H1 (cell line): ENCODE measurements around the gene IRAK4. TPM values are rescaled to one million over a fixed set of nuclear protein-coding genes. Genes with fewer than 3 reads are reported as not detected.

Experiments used
- CTCF ChIA-PET: fragments of 300-600 bp; sonication (Branson Sonifier 250); formaldehyde crosslinking; loops from one replicate; lab custom pipeline; 2021; ENCODE audit not compliant: partially characterized antibody; lab: Charles Lee
- POLR2A ChIA-PET: fragments of 300-600 bp; sonication (Branson Sonifier 250); formaldehyde crosslinking; loops from one replicate; lab custom pipeline; 2021; ENCODE audit warnings: inconsistent platforms; ENCODE audit not compliant: partially characterized antibody; lab: Charles Lee
- DNase-seq, 2 experiments: peaks; one replicate each; pipeline versions ENCODE4 v3.0.0 to v3.0.0-alpha.2; 2010 to 2022; ENCODE audit warnings: low spot score in 2 of 2, low read depth in 1 of 2, mixed read lengths in 1 of 2
- FAIRE-seq: peaks from 2 replicates; lab custom pipeline; 2011; peaks lifted over from hg19 to GRCh38; lab: Jason Lieb, UNC
- H2AFZ ChIP-seq: 2 replicates; pipeline ENCODE4 v1.8.1; 2012; ENCODE audit warnings: low read length, inconsistent platforms
- H2AK5ac ChIP-seq: 2 replicates; pipeline ENCODE4 v1.6.1; 2013; ENCODE audit warnings: low read depth, low read length
- H2BK120ac ChIP-seq: replicated peaks from 2 replicates; pipeline ENCODE3; 2013; ENCODE audit warnings: low read depth, low read length, inconsistent platforms
- H2BK12ac ChIP-seq: 2 replicates; pipeline ENCODE4 v1.6.1; 2013; ENCODE audit warnings: low read depth, low read length
- H2BK15ac ChIP-seq: 2 replicates; pipeline ENCODE4 v1.6.1; 2013; ENCODE audit warnings: low read length
- H2BK20ac ChIP-seq: 2 replicates; pipeline ENCODE4 v1.6.1; 2013; ENCODE audit warnings: low read length
- H2BK5ac ChIP-seq: 2 replicates; pipeline ENCODE4 v1.6.1; 2013; ENCODE audit warnings: low read depth, low read length
- H3K14ac ChIP-seq: 2 replicates; pipeline ENCODE4 v1.6.1; 2013; ENCODE audit warnings: inconsistent platforms; ENCODE audit not compliant: insufficient read length
- H3K18ac ChIP-seq: 2 replicates; pipeline ENCODE4 v1.6.1; 2013; ENCODE audit warnings: low read length; ENCODE audit errors: extremely low read depth
- H3K23ac ChIP-seq: 2 replicates; pipeline ENCODE4 v1.6.1; 2013; ENCODE audit warnings: inconsistent platforms; ENCODE audit not compliant: insufficient read length
- H3K23me2 ChIP-seq: 2 replicates; pipeline ENCODE4 v1.6.1; 2013; ENCODE audit warnings: low read depth, low read length
- H3K27ac ChIP-seq: 2 replicates; pipeline ENCODE4 v1.6.1; 2011; ENCODE audit warnings: low read depth, low read length, inconsistent platforms
- H3K27me3 ChIP-seq, 4 experiments: replicated peaks in 1 of 4; 1 replicate in 1 of 4; 2 replicates in 3 of 4; pipeline versions ENCODE4 v1.6.1 to v1.8.1; 2011 to 2013; ENCODE audit warnings: low read length in 3 of 4, mild to moderate bottlenecking in 3 of 4, inconsistent platforms in 2 of 4, mixed read lengths in 2 of 4, moderate library complexity in 1 of 4; ENCODE audit not compliant: control insufficient read depth in 3 of 4, insufficient read depth in 3 of 4; ENCODE audit errors: extremely low read depth in 1 of 4
- H3K36me3 ChIP-seq, 4 experiments: 2 replicates each; pipeline versions ENCODE4 v1.6.1 to v1.8.1; 2011 to 2013; ENCODE audit warnings: mild to moderate bottlenecking in 4 of 4, low read length in 3 of 4, moderate library complexity in 2 of 4, control low read depth in 1 of 4, inconsistent platforms in 1 of 4; ENCODE audit not compliant: insufficient read depth in 4 of 4, control insufficient read depth in 2 of 4
- H3K4ac ChIP-seq: replicated peaks from 2 replicates; pipeline ENCODE3; 2013; ENCODE audit warnings: low read length, low read depth, mixed read lengths, inconsistent platforms; ENCODE audit not compliant: insufficient read length
- H3K4me1 ChIP-seq, 4 experiments: replicated peaks in 1 of 4; 1 replicate in 1 of 4; 2 replicates in 3 of 4; pipeline versions ENCODE4 v1.6.1 to v1.8.1; 2011 to 2013; ENCODE audit warnings: low read length in 3 of 4, inconsistent platforms in 2 of 4, mixed read lengths in 1 of 4; ENCODE audit not compliant: insufficient read depth in 4 of 4, control insufficient read depth in 3 of 4
- H3K4me2 ChIP-seq, 2 experiments: 2 replicates each; pipeline versions ENCODE4 v1.6.1 to v1.8.1; 2011 to 2013; ENCODE audit warnings: low read depth in 2 of 2, low read length in 2 of 2, control low read depth in 1 of 2, inconsistent platforms in 1 of 2, mild to moderate bottlenecking in 1 of 2; ENCODE audit not compliant: insufficient read depth in 1 of 2
- H3K4me3 ChIP-seq, 4 experiments: fragments of 200-600, 300-600 bp in 1 of 4; sonication (generic), shearing (Covaris generic), sonication (Bioruptor Twin) in 1 of 4; 2 replicates each; pipeline versions ENCODE4 v1.5.1 to v1.8.1; 2011 to 2016; ENCODE audit warnings: low read length in 4 of 4, low read depth in 3 of 4, control low read depth in 2 of 4, inconsistent platforms in 2 of 4, mild to moderate bottlenecking in 2 of 4, mixed read lengths in 1 of 4, moderate library complexity in 1 of 4; ENCODE audit not compliant: insufficient read depth in 2 of 4; ENCODE audit errors: extremely low read depth in 1 of 4
- H3K56ac ChIP-seq: replicated peaks from 2 replicates; pipeline ENCODE3; 2013; ENCODE audit warnings: low read depth, mild to moderate bottlenecking, mixed read lengths, low read length, inconsistent platforms; ENCODE audit not compliant: insufficient read length
- H3K79me1 ChIP-seq: 2 replicates; pipeline ENCODE4 v1.6.1; 2013; ENCODE audit warnings: low read depth, low read length, control low read depth
- H3K79me2 ChIP-seq, 2 experiments: 2 replicates each; pipeline versions ENCODE4 v1.6.1 to v1.8.1; 2012 to 2013; ENCODE audit warnings: low read length in 2 of 2, mild to moderate bottlenecking in 2 of 2, inconsistent platforms in 1 of 2; ENCODE audit not compliant: insufficient read depth in 2 of 2, control insufficient read depth in 1 of 2
- H3K9ac ChIP-seq, 4 experiments: replicated peaks in 1 of 4; 1 replicate in 1 of 4; 2 replicates in 3 of 4; pipeline versions ENCODE4 v1.6.1 to v1.8.1; 2011 to 2013; ENCODE audit warnings: low read depth in 3 of 4, low read length in 3 of 4, control low read depth in 2 of 4, mild to moderate bottlenecking in 2 of 4, moderate library complexity in 2 of 4, inconsistent platforms in 1 of 4; ENCODE audit errors: extremely low read depth in 1 of 4
- H3K9me3 ChIP-seq, 2 experiments: 2 replicates each; pipeline versions ENCODE4 v1.6.1 to v1.8.1; 2012 to 2013; ENCODE audit warnings: mild to moderate bottlenecking in 2 of 2, moderate library complexity in 2 of 2, control low read depth in 1 of 2, inconsistent platforms in 1 of 2, low read depth in 1 of 2, low read length in 1 of 2, mixed read lengths in 1 of 2; ENCODE audit not compliant: insufficient read depth in 2 of 2
- H4K20me1 ChIP-seq, 2 experiments: replicated peaks in 1 of 2; 2 replicates each; pipeline versions ENCODE3 to v1.8.1; 2011 to 2013; ENCODE audit warnings: inconsistent platforms in 2 of 2, low read length in 2 of 2, mild to moderate bottlenecking in 1 of 2; ENCODE audit not compliant: insufficient read depth in 2 of 2, control insufficient read depth in 1 of 2
- H4K5ac ChIP-seq: 2 replicates; pipeline ENCODE4 v1.6.1; 2013; ENCODE audit warnings: low read length, low read depth, mixed read lengths, inconsistent platforms; ENCODE audit not compliant: insufficient read length
- H4K8ac ChIP-seq: 2 replicates; pipeline ENCODE4 v1.8.0; 2013; ENCODE audit warnings: mild to moderate bottlenecking, moderate library complexity, low read length, inconsistent platforms; ENCODE audit not compliant: insufficient read depth; ENCODE audit errors: extremely low read depth
- H4K91ac ChIP-seq: replicated peaks from 2 replicates; pipeline ENCODE3; 2013; ENCODE audit warnings: low read length, mixed read lengths, inconsistent platforms; ENCODE audit not compliant: insufficient read length
- ATF3 ChIP-seq: IDR thresholded peaks from 2 replicates; pipeline ENCODE4 v1.6.1; 2011; ENCODE audit warnings: low read depth, mild to moderate bottlenecking, low read length; ENCODE audit not compliant: insufficient read depth
- HDAC2 ChIP-seq, 2 experiments: fragments of 300-600 bp in 1 of 2; sonication (generic) in 1 of 2; IDR thresholded peaks; 2 replicates each; pipeline ENCODE4 v1.6.1; 2011 to 2012; ENCODE audit warnings: low read depth in 2 of 2, low read length in 2 of 2, mild to moderate bottlenecking in 2 of 2, moderate library complexity in 2 of 2, borderline replicate concordance in 1 of 2, inconsistent platforms in 1 of 2
- PHF8 ChIP-seq: fragments of 200-600 bp; sonication (generic); conservative IDR thresholded peaks from 2 replicates; pipeline ENCODE4 v1.7.1; 2012; ENCODE audit warnings: low read depth, mild to moderate bottlenecking, inconsistent platforms, low read length, moderate library complexity
- SP1 ChIP-seq: IDR thresholded peaks from 2 replicates; pipeline ENCODE4 v1.6.1; 2011; ENCODE audit warnings: low read depth, low read length
- SP4 ChIP-seq: IDR thresholded peaks from 2 replicates; pipeline ENCODE4 v1.6.1; 2012; ENCODE audit warnings: low read length, inconsistent platforms
- polyA plus RNA-seq, 7 experiments: library from polyadenylated mRNA; depleted of rRNA in 3 of 7; stranded (reverse) in 5 of 7; unstranded in 2 of 7; fragments of >200 nt in 5 of 7; fragments of 200-250 nt in 2 of 7; gene quantifications; 1 replicate in 5 of 7; 2 replicates in 1 of 7; 4 replicates in 1 of 7; pipeline versions ENCODE4 v1.2.1 to v1.2.3, GENCODE V29; 2011 to 2013; ENCODE audit warnings: missing spikeins in 2 of 7, mixed read lengths in 2 of 7
- total RNA-seq: library from RNA; stranded (reverse); fragmentation: NEBNext Ultra II Directional; extraction: Animal tissue kit (Norgen Biotek cat#: 25700); gene quantifications from 2 replicates; pipeline ENCODE4 v1.2.1, GENCODE V29; 2021

The IRAK4 gene
- total and polyA plus RNA-seq, 2 of the 8 experiments (the other 6 are each of a cell fraction or from before 2014, with no cell fraction given), result 2.3 to 7.7 TPM

GRCh38 chr12:43786899-43787693 is 28.3 kb downstream of the IRAK4 start:
- H4K5ac ChIP-seq, result no peak overlapping the region
- H3K4me1 ChIP-seq, result no peaks in the 10 kb centered on the region
- FAIRE-seq, result no peak
- H4K20me1 ChIP-seq, result no peaks in the 10 kb centered on the region
- no peak overlapping the region for H2BK120ac ChIP-seq
- H3K9ac ChIP-seq, result no peak overlapping the region
- DNase-seq, result no peak
- no peak overlapping the region for H4K8ac ChIP-seq
- no peak overlapping the region for H2BK20ac ChIP-seq
- H3K27me3 ChIP-seq, result no peaks in the 10 kb centered on the region
- H3K56ac ChIP-seq, result no peak overlapping the region
- H3K23ac ChIP-seq, result no peak overlapping the region
- POLR2A ChIA-PET, result no interaction called here
- H4K91ac ChIP-seq, result no peak overlapping the region
- CTCF ChIA-PET, result interaction anchor here (0.9 to 2.0 kb wide), 3 partner anchors 10 to 96 kb away, joined by 3 to 7 read pairs (median 5); partner anchors contain the start of gene TWF1
- H3K79me2 ChIP-seq, result no peaks in the 10 kb centered on the region
- no peaks in the 10 kb centered on the region; a peak in 1 of 8 replicates for H3K36me3 ChIP-seq
- H3K79me1 ChIP-seq, result no peaks in the 10 kb centered on the region
- no peaks in the 10 kb centered on the region for H3K23me2 ChIP-seq
- H3K4me2 ChIP-seq, result no peak overlapping the region
- H2BK12ac ChIP-seq, result no peak overlapping the region
- H3K9me3 ChIP-seq, result no peaks in the 10 kb centered on the region
- H3K4ac ChIP-seq, result no peak overlapping the region
- H3K4me3 ChIP-seq, result no peak overlapping the region
- no peak overlapping the region for H3K18ac ChIP-seq
- H2BK5ac ChIP-seq, result no peak overlapping the region
- H2BK15ac ChIP-seq, result no peak overlapping the region
- H2AFZ ChIP-seq, result no peak overlapping the region
- H3K27ac ChIP-seq, result no peak overlapping the region
- no peak overlapping the region for H3K14ac ChIP-seq
- no peak overlapping the region for H2AK5ac ChIP-seq
- TF ChIP-seq HDAC2 (IDR thresholded peaks at IDR 0.05; ENCODE audit: borderline replicate concordance in 1 of 2, low read depth in 2 of 2, low read length in 2 of 2) (no peak), SP1 (no peak), SP4 (no peak), ATF3 (no peak), PHF8 (no peak)
